Fibroblast of mammary gland (primary cell): Measurements from ENCODE around the gene VAV1.

Experiments
- DNase-seq: peaks from one replicate; pipeline ENCODE4 v3.0.0-alpha.2; 2010; ENCODE audit warnings: low read depth
- H3K4me3 ChIP-seq: 2 replicates; pipeline ENCODE4 v1.5.1; 2011; ENCODE audit warnings: low read depth, mild to moderate bottlenecking, low read length, moderate library complexity; ENCODE audit not compliant: control insufficient read depth
- TF ChIP-seq, protein P1 (sequence below): conservative IDR thresholded peaks from 2 replicates; pipeline ENCODE4 v1.5.1; 2011; ENCODE audit warnings: low read depth, low read length, inconsistent platforms; ENCODE audit not compliant: control insufficient read depth, insufficient read depth

VAV1 gene

DNA sequence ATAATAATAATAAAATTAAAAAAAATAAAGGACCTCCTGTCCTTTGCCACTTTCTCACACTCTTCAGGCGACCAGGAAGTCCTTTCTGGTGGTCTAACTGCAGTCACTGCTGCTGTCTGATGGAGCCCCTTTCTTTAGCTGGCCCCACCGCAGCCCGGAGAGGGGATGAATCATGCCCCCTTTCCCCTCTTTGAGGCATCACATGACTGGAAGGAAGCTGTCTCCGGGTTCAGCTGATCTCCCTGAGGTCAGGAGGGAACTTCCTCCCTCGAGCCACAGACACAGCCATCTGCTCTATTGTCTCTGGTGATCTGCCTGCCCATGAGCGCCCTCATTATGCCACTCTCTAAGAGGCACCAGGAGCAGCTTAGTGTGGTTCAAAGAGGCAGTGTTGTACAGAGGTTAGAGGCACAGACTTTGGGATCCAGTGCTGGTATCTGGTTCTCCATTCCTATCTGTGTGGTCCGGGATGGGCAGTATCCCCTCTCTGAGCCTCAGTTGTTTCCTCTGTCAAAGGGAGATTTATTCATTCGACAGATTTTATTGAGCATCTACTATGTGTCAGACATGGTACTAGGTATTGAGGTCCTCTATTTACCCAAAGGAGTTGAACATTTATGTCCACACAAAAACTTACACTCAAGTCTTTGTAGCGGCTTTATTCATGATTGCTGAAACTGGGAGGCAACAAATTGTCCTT lies 30.0 kb downstream of the VAV1 start:
- DNase-seq: no peak
- TF ChIP-seq, protein P1, sequence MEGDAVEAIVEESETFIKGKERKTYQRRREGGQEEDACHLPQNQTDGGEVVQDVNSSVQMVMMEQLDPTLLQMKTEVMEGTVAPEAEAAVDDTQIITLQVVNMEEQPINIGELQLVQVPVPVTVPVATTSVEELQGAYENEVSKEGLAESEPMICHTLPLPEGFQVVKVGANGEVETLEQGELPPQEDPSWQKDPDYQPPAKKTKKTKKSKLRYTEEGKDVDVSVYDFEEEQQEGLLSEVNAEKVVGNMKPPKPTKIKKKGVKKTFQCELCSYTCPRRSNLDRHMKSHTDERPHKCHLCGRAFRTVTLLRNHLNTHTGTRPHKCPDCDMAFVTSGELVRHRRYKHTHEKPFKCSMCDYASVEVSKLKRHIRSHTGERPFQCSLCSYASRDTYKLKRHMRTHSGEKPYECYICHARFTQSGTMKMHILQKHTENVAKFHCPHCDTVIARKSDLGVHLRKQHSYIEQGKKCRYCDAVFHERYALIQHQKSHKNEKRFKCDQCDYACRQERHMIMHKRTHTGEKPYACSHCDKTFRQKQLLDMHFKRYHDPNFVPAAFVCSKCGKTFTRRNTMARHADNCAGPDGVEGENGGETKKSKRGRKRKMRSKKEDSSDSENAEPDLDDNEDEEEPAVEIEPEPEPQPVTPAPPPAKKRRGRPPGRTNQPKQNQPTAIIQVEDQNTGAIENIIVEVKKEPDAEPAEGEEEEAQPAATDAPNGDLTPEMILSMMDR: no peak
- no peak overlapping the region for H3K4me3 ChIP-seq

DNA sequence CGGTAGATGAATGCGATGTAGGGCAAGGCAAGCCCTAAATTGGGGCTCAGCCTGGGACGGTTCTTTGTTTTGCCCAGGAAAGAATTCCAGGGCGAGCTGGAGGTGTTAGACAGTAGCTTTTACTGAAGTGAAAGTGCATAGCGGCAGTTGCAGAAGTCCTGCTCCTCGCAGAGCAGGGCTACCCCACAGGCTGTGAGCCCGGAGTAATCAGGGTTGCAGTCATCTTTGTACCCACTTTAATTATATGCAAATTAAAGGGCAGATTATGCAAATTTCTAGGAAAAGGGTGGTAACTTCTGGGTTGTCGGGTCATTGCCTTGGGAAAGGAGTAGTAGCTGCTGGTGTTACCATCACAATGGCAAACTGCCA lies 30.5 kb downstream of the VAV1 start:
- no peak overlapping the region for H3K4me3 ChIP-seq
- DNase-seq: no peak
- TF ChIP-seq, protein P1: no peak

DNA sequence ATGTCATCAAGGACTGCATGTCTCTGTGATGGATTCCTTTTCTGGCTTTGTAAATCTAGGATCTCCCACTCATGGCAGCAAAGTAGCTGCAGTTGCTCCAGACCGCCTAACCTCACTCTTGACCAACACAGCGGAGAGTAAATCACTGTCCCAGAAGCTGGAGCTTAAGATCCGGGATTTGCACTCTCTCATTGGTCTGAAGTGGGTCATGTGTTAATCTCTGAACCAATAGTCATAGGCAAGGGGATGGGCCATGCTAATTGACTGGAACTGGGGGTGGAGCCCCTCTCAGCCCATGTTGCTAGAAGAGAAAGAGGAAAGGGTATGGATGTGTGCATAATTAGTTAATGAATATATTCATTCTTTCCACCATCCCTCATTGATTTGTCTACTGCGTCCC lies 34.0 kb downstream of the VAV1 start:
- TF ChIP-seq, protein P1: no peak
- H3K4me3 ChIP-seq: no peak overlapping the region
- no peak for DNase-seq

DNA sequence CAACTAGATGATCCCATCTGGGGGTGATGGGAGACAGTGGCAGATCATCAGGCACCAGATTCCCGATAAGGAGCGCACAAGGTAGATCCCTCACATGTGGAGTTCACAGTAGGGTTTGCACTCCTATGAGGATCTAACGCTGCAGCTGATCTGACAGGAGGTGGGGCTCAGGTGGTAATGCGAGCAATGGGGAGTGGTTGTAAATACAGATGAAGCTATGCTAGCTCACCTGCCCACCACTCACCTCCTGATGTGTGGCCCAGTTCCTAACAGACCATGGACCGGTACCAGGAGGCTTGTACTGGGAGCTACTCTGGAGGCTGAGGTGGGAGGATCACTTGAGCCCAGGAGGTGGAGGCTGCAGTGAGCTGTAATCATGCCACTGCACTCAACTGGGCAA lies 34.8 kb downstream of the VAV1 start:
- no peak overlapping the region for H3K4me3 ChIP-seq
- DNase-seq: no peak
- TF ChIP-seq, protein P1: no peak

DNA sequence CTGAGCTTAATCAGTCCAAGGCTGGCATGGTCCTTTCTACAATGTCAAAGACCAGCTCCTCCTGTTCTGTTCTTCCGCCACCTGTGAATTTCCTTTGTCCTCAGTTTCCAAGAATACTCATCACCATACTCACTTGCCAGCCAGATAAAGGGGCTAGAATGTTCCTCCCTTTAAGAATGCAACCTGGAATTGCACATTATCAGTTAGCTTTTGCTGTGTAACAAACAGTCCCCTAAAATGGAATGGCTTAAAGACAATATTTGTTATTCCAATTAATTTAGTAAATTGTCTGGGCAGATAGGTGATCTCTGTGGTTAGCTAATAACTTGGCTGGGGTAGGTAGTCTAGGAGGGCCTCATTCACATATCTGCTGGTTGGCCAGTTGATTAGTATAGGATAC lies 36.0 kb downstream of the VAV1 start:
- TF ChIP-seq, protein P1: no peak
- DNase-seq: no peak
- no peak overlapping the region for H3K4me3 ChIP-seq

DNA sequence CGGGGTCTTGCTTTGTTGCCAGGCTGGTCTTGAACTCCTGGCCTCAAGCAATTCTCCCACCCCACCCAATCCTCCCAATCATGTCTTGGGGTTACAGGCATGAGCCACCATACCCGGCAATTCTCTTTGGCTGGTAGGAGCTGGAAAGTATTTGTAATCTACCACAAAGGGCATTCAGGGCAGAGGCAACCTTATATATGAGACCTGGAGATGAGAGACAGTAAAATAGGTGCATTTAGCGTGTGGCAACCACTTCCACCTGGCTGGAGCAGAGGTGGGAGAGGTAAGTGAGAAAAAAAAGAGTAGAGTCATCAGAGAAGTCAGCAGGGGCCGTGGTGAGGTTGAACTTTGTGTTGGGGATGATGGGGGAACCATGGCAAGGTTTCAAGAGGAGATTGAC lies 36.8 kb downstream of the VAV1 start:
- TF ChIP-seq, protein P1: no peak

DNA sequence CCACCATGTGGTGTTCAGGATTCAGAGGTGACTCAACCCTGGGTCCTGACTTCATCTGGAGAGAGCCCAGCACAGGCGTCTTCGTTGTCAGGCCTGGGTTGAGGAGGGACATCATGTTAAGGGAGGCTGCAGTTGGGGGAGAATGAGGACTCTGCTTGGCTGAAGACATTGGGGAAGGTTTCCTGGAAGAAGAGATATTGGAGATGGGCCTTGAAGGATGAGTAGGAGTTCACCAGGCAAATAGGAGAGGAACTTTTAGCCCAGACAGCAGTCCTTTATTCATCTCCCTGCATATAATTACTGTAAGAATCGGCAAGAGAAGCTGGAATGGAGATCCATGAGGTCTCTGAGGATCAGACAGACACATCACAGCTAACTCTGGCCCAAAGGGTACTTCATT lies 38.9 kb downstream of the VAV1 start:
- no peak overlapping the region for H3K4me3 ChIP-seq
- TF ChIP-seq, protein P1: no peak
- no peak for DNase-seq

More for the DNA sequence above, 36.8 kb downstream of the VAV1 start:
- H3K4me3 ChIP-seq: no peak overlapping the region
- no peak for DNase-seq
